ENCODE results near the gene ZNF311. TPM values are rescaled to one million over a fixed set of nuclear protein-coding genes. Genes with fewer than 3 reads are reported as not detected.

ZNF311 gene
- total RNA-seq = 2.9 TPM

GRCh38 chr6:29005183-29005885 lies at the start of gene ZNF311:
ZNF311 (minus strand) TSS chr6:29005315; CDS start chr6:29003954, 1,361 bp downstream.

GRCh38 chr6:29045075-29045474 lies 40.0 kb upstream of the ZNF311 start, which contains the start of gene OR2W1:
OR2W1 (minus strand) TSS chr6:29045175; CDS start chr6:29045175, 0 bp downstream.

Other genes starting within 250 kb of the ZNF311 start
- gene TRIM27, start 81.3 kb downstream of the ZNF311 start, total RNA-seq = 68.8 TPM
- not detected for gene OR2W1, start 39.9 kb upstream of the ZNF311 start, total RNA-seq
- not detected for gene OR2B3, start 82.0 kb upstream of the ZNF311 start, total RNA-seq
- gene OR2J1, start 94.2 kb upstream of the ZNF311 start, total RNA-seq = not detected
- not detected for gene OR2J3, start 102.7 kb upstream of the ZNF311 start, total RNA-seq
- not detected for gene OR2J2, start 165.6 kb upstream of the ZNF311 start, total RNA-seq